DMS79 treated with DMSO at 0.1 percent for 48 hours (cell line): Measurements from ENCODE around the gene MAX.
"Not testable (repeated sequence)": the region's sequence is repeated elsewhere in the genome, so short reads cannot be mapped to it uniquely, and the experiment has no call there.

Experiments used
- DNase-seq: peaks from one replicate; lab custom pipeline; 2025; lab: John Stamatoyannopoulos, UW

MAX gene

GRCh38 chr14:65035049-65035448 lies 67.3 kb downstream of the MAX start:
- DNase-seq = no peak

GRCh38 chr14:65034021-65034420 lies 68.3 kb downstream of the MAX start:
- no peak for DNase-seq

GRCh38 chr14:65033181-65033580 lies 69.1 kb downstream of the MAX start:
- DNase-seq = no peak

- no peak for DNase-seq
These were observed 70.0 kb downstream of the MAX start for GRCh38 chr14:65032319-65032718.

- not testable (repeated sequence) for DNase-seq
These were observed 71.0 kb downstream of the MAX start for GRCh38 chr14:65031321-65031720.

GRCh38 chr14:65028937-65029336 lies 73.4 kb downstream of the MAX start:
- no peak for DNase-seq

GRCh38 chr14:65027127-65027799 lies 75.1 kb downstream of the MAX start:
- DNase-seq = no peak

GRCh38 chr14:65026526-65026925 lies 75.8 kb downstream of the MAX start:
- no peak for DNase-seq

- no peak for DNase-seq
These were observed 76.5 kb downstream of the MAX start for GRCh38 chr14:65025818-65026217.
